ENCODE measurements around the gene GPBAR1.
A peak's percentile ranks its signal among the peaks of the same experiment; 100 is the strongest.

The GPBAR1 gene

GRCh38 chr2:218260742-218261422 is at the start of gene GPBAR1:
Gene GPBAR1, plus strand, starts transcription at chr2:218261015. Its CDS starts 1,710 bp downstream, at chr2:218262725.
- Histone ChIP-seq H3K4me3 (ENCODE audit: low read length in 2 of 2) (peak within 1 kb of the TSS in 1 of 2 donors; percentile 25), H3K9me3 (ENCODE audit: control insufficient read depth in 2 of 2, low read length in 2 of 2) (no peaks in the 10 kb centered on the region), H3K27ac (ENCODE audit: low read depth in 2 of 2, low read length in 2 of 2) (peak within 1 kb of the TSS; percentile 67 to 70), H3K36me3 (ENCODE audit: control insufficient read depth in 2 of 2, insufficient read depth in 2 of 2, low read length in 2 of 2) (peaks cover 18 to 24% of the 10 kb centered on the region in 2 donors), H3K27me3 (ENCODE audit: control insufficient read depth in 2 of 2, insufficient read depth in 2 of 2, low read length in 2 of 2) (no peaks in the 10 kb centered on the region), H3K4me1 (ENCODE audit: control insufficient read depth in 2 of 2, insufficient read depth in 2 of 2, low read length in 2 of 2) (peaks cover 55 to 60% of the 10 kb centered on the region in 2 donors), H3K9ac (ENCODE audit: low read depth in 1 of 2, low read length in 2 of 2) (peak within 1 kb of the TSS in 1 of 2 donors; percentile 52)

- Histone ChIP-seq H3K27me3 (ENCODE audit: control insufficient read depth in 2 of 2, insufficient read depth in 2 of 2, low read length in 2 of 2) (no peaks in the 10 kb centered on the region), H3K27ac (ENCODE audit: low read depth in 2 of 2, low read length in 2 of 2) (no peak overlapping the region), H3K4me1 (ENCODE audit: control insufficient read depth in 2 of 2, insufficient read depth in 2 of 2, low read length in 2 of 2) (peaks cover 14 to 17% of the 10 kb centered on the region in 2 donors), H3K36me3 (ENCODE audit: control insufficient read depth in 2 of 2, insufficient read depth in 2 of 2, low read length in 2 of 2) (no peaks in the 10 kb centered on the region), H3K9me3 (ENCODE audit: control insufficient read depth in 2 of 2, low read length in 2 of 2) (no peaks in the 10 kb centered on the region), H3K4me3 (ENCODE audit: low read length in 2 of 2) (no peak overlapping the region), H3K9ac (ENCODE audit: low read depth in 1 of 2, low read length in 2 of 2) (no peak overlapping the region)
Measured at GRCh38 chr2:218214116-218214515, 46.7 kb upstream of the GPBAR1 start.

- no peaks in the 10 kb centered on the region for H3K9me3 ChIP-seq (ENCODE audit: control insufficient read depth in 2 of 2, low read length in 2 of 2)
- H3K4me3 ChIP-seq (ENCODE audit: low read length in 2 of 2), result peak overlapping the region; percentile 94 to 96
- peaks cover 4 to 13% of the 10 kb centered on the region in 2 donors for H3K36me3 ChIP-seq (ENCODE audit: control insufficient read depth in 2 of 2, insufficient read depth in 2 of 2, low read length in 2 of 2)
- H3K9ac ChIP-seq (ENCODE audit: low read depth in 1 of 2, low read length in 2 of 2), result peak overlapping the region; percentile 89 to 92
- H3K27ac ChIP-seq (ENCODE audit: low read depth in 2 of 2, low read length in 2 of 2), result peak overlapping the region; percentile 96 to 98
- H3K27me3 ChIP-seq (ENCODE audit: control insufficient read depth in 2 of 2, insufficient read depth in 2 of 2, low read length in 2 of 2), result no peaks in the 10 kb centered on the region
- peaks cover 30 to 34% of the 10 kb centered on the region in 2 donors for H3K4me1 ChIP-seq (ENCODE audit: control insufficient read depth in 2 of 2, insufficient read depth in 2 of 2, low read length in 2 of 2)
Measured at GRCh38 chr2:218216336-218216673, 44.5 kb upstream of the GPBAR1 start.

- H3K9me3 ChIP-seq (ENCODE audit: control insufficient read depth in 2 of 2, low read length in 2 of 2), result no peaks in the 10 kb centered on the region
- peaks cover 32 to 37% of the 10 kb centered on the region in 2 donors for H3K4me1 ChIP-seq (ENCODE audit: control insufficient read depth in 2 of 2, insufficient read depth in 2 of 2, low read length in 2 of 2)
- peaks cover 4 to 17% of the 10 kb centered on the region in 2 donors for H3K36me3 ChIP-seq (ENCODE audit: control insufficient read depth in 2 of 2, insufficient read depth in 2 of 2, low read length in 2 of 2)
- peak within 1 kb of the TSS; percentile 96 to 98 for H3K27ac ChIP-seq (ENCODE audit: low read depth in 2 of 2, low read length in 2 of 2)
- no peaks in the 10 kb centered on the region for H3K27me3 ChIP-seq (ENCODE audit: control insufficient read depth in 2 of 2, insufficient read depth in 2 of 2, low read length in 2 of 2)
- peak within 1 kb of the TSS; percentile 94 to 96 for H3K4me3 ChIP-seq (ENCODE audit: low read length in 2 of 2)
- H3K9ac ChIP-seq (ENCODE audit: low read depth in 1 of 2, low read length in 2 of 2), result peak within 1 kb of the TSS; percentile 89 to 93
Measured at GRCh38 chr2:218216674-218217359, 44.0 kb upstream of the GPBAR1 start, which contains the start of gene ARPC2. Gene ARPC2, plus strand, starts transcription at chr2:218217189. Its CDS starts 282 bp downstream, at chr2:218217471.

GRCh38 chr2:218217360-218218267 is 43.2 kb upstream of the GPBAR1 start:
- H3K9me3 ChIP-seq (ENCODE audit: control insufficient read depth in 2 of 2, low read length in 2 of 2), result no peaks in the 10 kb centered on the region
- no peaks in the 10 kb centered on the region for H3K27me3 ChIP-seq (ENCODE audit: control insufficient read depth in 2 of 2, insufficient read depth in 2 of 2, low read length in 2 of 2)
- peaks cover 36 to 37% of the 10 kb centered on the region in 2 donors for H3K4me1 ChIP-seq (ENCODE audit: control insufficient read depth in 2 of 2, insufficient read depth in 2 of 2, low read length in 2 of 2)
- peak overlapping the region; percentile 94 to 96 for H3K4me3 ChIP-seq (ENCODE audit: low read length in 2 of 2)
- peaks cover 4 to 17% of the 10 kb centered on the region in 2 donors for H3K36me3 ChIP-seq (ENCODE audit: control insufficient read depth in 2 of 2, insufficient read depth in 2 of 2, low read length in 2 of 2)
- peak overlapping the region; percentile 93 to 98 for H3K27ac ChIP-seq (ENCODE audit: low read depth in 2 of 2, low read length in 2 of 2)
- H3K9ac ChIP-seq (ENCODE audit: low read depth in 1 of 2, low read length in 2 of 2), result peak overlapping the region; percentile 89 to 93

GRCh38 chr2:218218268-218219185 is 42.3 kb upstream of the GPBAR1 start:
- Histone ChIP-seq H3K27ac (ENCODE audit: low read depth in 2 of 2, low read length in 2 of 2) (peak overlapping the region; percentile 93 to 98), H3K9me3 (ENCODE audit: control insufficient read depth in 2 of 2, low read length in 2 of 2) (no peaks in the 10 kb centered on the region), H3K4me1 (ENCODE audit: control insufficient read depth in 2 of 2, insufficient read depth in 2 of 2, low read length in 2 of 2) (peaks cover 36 to 37% of the 10 kb centered on the region in 2 donors), H3K4me3 (ENCODE audit: low read length in 2 of 2) (peak overlapping the region; percentile 94 to 96), H3K36me3 (ENCODE audit: control insufficient read depth in 2 of 2, insufficient read depth in 2 of 2, low read length in 2 of 2) (peaks cover 7 to 21% of the 10 kb centered on the region in 2 donors), H3K9ac (ENCODE audit: low read depth in 1 of 2, low read length in 2 of 2) (peak overlapping the region; percentile 89 to 93), H3K27me3 (ENCODE audit: control insufficient read depth in 2 of 2, insufficient read depth in 2 of 2, low read length in 2 of 2) (no peaks in the 10 kb centered on the region)

- peak overlapping the region; percentile 30 to 96 for H3K4me3 ChIP-seq (ENCODE audit: low read length in 2 of 2)
- H3K9me3 ChIP-seq (ENCODE audit: control insufficient read depth in 2 of 2, low read length in 2 of 2), result no peaks in the 10 kb centered on the region
- H3K4me1 ChIP-seq (ENCODE audit: control insufficient read depth in 2 of 2, insufficient read depth in 2 of 2, low read length in 2 of 2), result peaks cover 37 to 39% of the 10 kb centered on the region in 2 donors
- H3K27ac ChIP-seq (ENCODE audit: low read depth in 2 of 2, low read length in 2 of 2), result peak overlapping the region in 1 of 2 donors; percentile 34
- H3K36me3 ChIP-seq (ENCODE audit: control insufficient read depth in 2 of 2, insufficient read depth in 2 of 2, low read length in 2 of 2), result peaks cover 11 to 30% of the 10 kb centered on the region in 2 donors
- H3K9ac ChIP-seq (ENCODE audit: low read depth in 1 of 2, low read length in 2 of 2), result peak overlapping the region in 1 of 2 donors; percentile 5
- H3K27me3 ChIP-seq (ENCODE audit: control insufficient read depth in 2 of 2, insufficient read depth in 2 of 2, low read length in 2 of 2), result no peaks in the 10 kb centered on the region
Measured at GRCh38 chr2:218219934-218220333, 40.9 kb upstream of the GPBAR1 start.

- no peak overlapping the region for H3K9ac ChIP-seq (ENCODE audit: low read depth in 1 of 2, low read length in 2 of 2)
Measured at GRCh38 chr2:218221000-218221399, 39.8 kb upstream of the GPBAR1 start.

GRCh38 chr2:218223046-218223445 is 37.8 kb upstream of the GPBAR1 start:
- H3K27me3 ChIP-seq (ENCODE audit: control insufficient read depth in 2 of 2, insufficient read depth in 2 of 2, low read length in 2 of 2), result no peaks in the 10 kb centered on the region
- H3K27ac ChIP-seq (ENCODE audit: low read depth in 2 of 2, low read length in 2 of 2), result no peak overlapping the region
- peaks cover 22 to 41% of the 10 kb centered on the region in 2 donors for H3K36me3 ChIP-seq (ENCODE audit: control insufficient read depth in 2 of 2, insufficient read depth in 2 of 2, low read length in 2 of 2)
- H3K9ac ChIP-seq (ENCODE audit: low read depth in 1 of 2, low read length in 2 of 2), result no peak overlapping the region
- no peak overlapping the region for H3K4me3 ChIP-seq (ENCODE audit: low read length in 2 of 2)
- H3K9me3 ChIP-seq (ENCODE audit: control insufficient read depth in 2 of 2, low read length in 2 of 2), result no peaks in the 10 kb centered on the region
- H3K4me1 ChIP-seq (ENCODE audit: control insufficient read depth in 2 of 2, insufficient read depth in 2 of 2, low read length in 2 of 2), result peaks cover 31 to 32% of the 10 kb centered on the region in 2 donors

More at GRCh38 chr2:218221000-218221399, 39.8 kb upstream of the GPBAR1 start:
- Histone ChIP-seq H3K4me1 (ENCODE audit: control insufficient read depth in 2 of 2, insufficient read depth in 2 of 2, low read length in 2 of 2) (peaks cover 37% of the 10 kb centered on the region in 2 donors), H3K27ac (ENCODE audit: low read depth in 2 of 2, low read length in 2 of 2) (no peak overlapping the region), H3K4me3 (ENCODE audit: low read length in 2 of 2) (no peak overlapping the region), H3K9me3 (ENCODE audit: control insufficient read depth in 2 of 2, low read length in 2 of 2) (no peaks in the 10 kb centered on the region), H3K36me3 (ENCODE audit: control insufficient read depth in 2 of 2, insufficient read depth in 2 of 2, low read length in 2 of 2) (peaks cover 18 to 37% of the 10 kb centered on the region in 2 donors), H3K27me3 (ENCODE audit: control insufficient read depth in 2 of 2, insufficient read depth in 2 of 2, low read length in 2 of 2) (no peaks in the 10 kb centered on the region)
